Activated T-cell treated with anti-CD3 and anti-CD28 coated beads, Interleukin-2, amount 50 U/mL, for 24 hours (primary cell): ENCODE measurements around the gene GALK1.
"Not testable (repeated sequence)": the region's sequence is repeated elsewhere in the genome, so short reads cannot be mapped to it uniquely, and the experiment has no call there.

Experiments
- DNase-seq: peaks from one replicate; pipeline ENCODE4 v3.0.0-alpha.2; 2020
- H3K27ac Mint-ChIP-seq: 2 replicates; pipeline ENCODE4 v1.8.0; 2020; ENCODE audit warnings: mild to moderate bottlenecking, mixed read lengths
- H3K27me3 Mint-ChIP-seq: 2 replicates; pipeline ENCODE4 v1.8.0; 2020; ENCODE audit warnings: mixed read lengths
- H3K36me3 Mint-ChIP-seq: 2 replicates; pipeline ENCODE4 v1.8.0; 2020; ENCODE audit warnings: low read depth, mixed read lengths
- H3K4me1 Mint-ChIP-seq: 2 replicates; pipeline ENCODE4 v1.8.0; 2020; ENCODE audit warnings: low read depth, mixed read lengths
- H3K4me3 Mint-ChIP-seq: 2 replicates; pipeline ENCODE4 v1.8.0; 2020; ENCODE audit warnings: mild to moderate bottlenecking, moderate library complexity, mixed read lengths
- H3K9me3 Mint-ChIP-seq: 2 replicates; pipeline ENCODE4 v1.8.0; 2020; ENCODE audit warnings: mixed read lengths

The GALK1 gene

GRCh38 chr17:75764711-75765421 is at the start of gene GALK1:
TSS of gene GALK1 (minus strand) at chr17:75765192. CDS start at chr17:75765136, 56 bp downstream.
- H3K4me1 Mint-ChIP-seq: peaks cover 21% of the 10 kb centered on the region
- peak; percentile 83 for DNase-seq
- peak within 1 kb of the TSS; percentile 82 for H3K4me3 Mint-ChIP-seq
- H3K27ac Mint-ChIP-seq: peak within 1 kb of the TSS; percentile 77
- H3K27me3 Mint-ChIP-seq: no peaks in the 10 kb centered on the region
- peaks cover 14% of the 10 kb centered on the region for H3K36me3 Mint-ChIP-seq
- H3K9me3 Mint-ChIP-seq: no peaks in the 10 kb centered on the region

DNA sequence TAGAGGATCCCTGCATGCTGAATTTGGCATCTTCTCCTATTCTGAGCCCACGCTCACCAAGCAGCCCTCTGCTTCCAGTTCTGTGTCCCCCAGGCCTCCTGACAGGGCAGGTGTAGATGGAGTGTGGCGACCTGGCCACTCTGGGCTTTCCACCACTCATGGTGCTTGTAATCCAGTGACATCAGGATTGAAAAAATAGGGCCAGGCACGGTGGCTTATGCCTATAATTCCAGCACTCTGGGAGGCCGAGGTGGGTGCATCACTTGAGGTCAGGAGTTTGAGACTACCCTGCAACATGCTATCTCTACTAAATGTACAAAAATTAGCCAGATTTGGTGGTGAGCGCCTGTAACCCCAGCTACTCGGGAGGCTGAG is 49.0 kb upstream of the GALK1 start:
- Mint-ChIP-seq H3K4me3 (no peak overlapping the region), H3K4me1 (no peaks in the 10 kb centered on the region), H3K27ac (no peak overlapping the region), H3K9me3 (no peaks in the 10 kb centered on the region), H3K36me3 (peaks cover 81% of the 10 kb centered on the region), H3K27me3 (no peaks in the 10 kb centered on the region)
- DNase-seq: no peak

DNA sequence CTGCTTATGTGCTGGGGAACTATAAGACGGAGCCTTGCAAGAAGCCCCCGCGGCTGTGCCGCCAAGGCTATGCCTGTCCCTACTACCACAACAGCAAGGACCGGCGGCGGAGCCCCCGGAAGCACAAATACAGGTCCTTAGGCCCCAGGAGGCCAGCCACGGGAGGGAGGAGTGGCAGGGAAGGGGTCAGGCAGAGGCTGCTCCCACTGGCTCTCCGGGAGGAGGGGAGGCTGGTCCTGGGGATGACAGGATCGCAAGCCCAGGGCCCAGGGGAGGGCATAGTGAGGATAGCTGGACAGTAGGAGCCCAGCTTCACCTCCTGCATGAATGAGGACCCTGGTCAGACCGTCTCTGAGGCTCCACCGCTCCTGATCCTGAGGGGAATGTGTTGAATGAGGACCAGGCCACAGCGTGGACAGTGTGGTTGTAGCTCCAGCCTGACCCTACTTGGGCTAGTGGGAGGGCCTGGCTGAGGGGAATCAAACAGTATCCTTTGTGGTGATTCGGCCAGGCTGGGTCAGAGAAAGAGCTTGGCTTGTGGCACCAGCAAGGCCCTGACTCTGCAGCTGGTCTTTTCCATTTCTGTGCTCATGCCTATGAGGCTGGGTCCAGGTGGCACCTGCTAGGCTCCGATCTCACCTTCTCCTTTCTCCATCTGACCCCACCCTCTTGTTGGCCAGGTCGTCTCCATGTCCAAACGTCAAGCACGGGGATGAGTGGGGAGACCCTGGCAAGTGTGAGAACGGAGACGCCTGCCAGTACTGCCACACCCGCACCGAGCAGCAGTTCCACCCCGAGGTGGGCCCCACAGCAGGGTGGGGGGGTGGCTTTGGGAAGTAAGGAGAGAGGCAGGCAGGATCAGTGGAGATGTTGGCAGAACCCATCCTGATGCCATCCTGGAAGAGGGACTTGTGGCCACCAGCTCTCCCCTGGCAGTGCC is 48.4 kb upstream of the GALK1 start:
- peaks cover 75% of the 10 kb centered on the region for H3K36me3 Mint-ChIP-seq
- DNase-seq: no peak
- no peak overlapping the region for H3K4me3 Mint-ChIP-seq
- H3K4me1 Mint-ChIP-seq: peaks cover 4% of the 10 kb centered on the region
- H3K27ac Mint-ChIP-seq: no peak overlapping the region
- no peaks in the 10 kb centered on the region for H3K27me3 Mint-ChIP-seq
- H3K9me3 Mint-ChIP-seq: no peaks in the 10 kb centered on the region

DNA sequence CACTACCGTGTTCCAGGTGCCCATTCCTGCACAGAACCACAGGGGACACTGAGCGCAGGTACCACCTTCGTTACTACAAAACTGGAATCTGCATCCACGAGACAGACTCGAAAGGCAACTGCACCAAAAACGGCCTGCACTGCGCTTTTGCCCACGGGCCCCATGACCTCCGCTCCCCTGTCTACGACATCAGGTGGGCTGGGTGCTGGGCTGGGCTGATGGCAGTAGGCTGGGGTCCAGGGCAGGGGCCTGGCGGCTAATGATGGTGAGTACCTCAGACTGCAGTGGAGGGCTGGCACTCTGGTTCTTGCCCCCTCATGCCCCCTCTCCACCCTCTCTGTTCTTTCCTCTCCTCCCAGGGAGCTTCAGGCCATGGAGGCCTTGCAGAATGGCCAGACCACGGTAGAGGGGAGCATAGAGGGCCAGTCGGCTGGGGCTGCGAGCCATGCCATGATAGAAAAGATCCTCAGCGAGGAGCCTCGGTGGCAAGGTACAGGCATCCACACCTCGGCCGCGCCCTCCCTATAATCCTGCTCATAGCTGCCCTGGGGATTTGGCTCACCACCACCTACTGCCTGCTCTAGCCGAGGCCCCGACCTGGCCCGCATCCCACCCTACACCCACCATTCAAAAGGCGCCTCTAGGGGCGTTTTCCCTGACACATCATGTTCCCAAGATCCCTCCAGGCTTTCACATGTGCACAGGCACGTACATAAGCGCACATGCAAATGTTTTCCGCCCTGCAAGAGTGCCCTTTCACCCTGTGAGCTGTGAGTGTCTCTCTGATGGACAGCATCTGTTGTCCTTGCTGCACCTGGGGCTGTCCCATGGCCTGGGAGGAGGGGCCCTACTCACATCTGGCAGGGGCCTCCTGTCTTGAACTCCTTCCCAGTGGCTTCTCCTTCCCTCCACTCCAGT is 47.4 kb upstream of the GALK1 start:
- Mint-ChIP-seq H3K27me3 (no peaks in the 10 kb centered on the region), H3K9me3 (no peaks in the 10 kb centered on the region), H3K4me3 (no peak overlapping the region), H3K4me1 (peaks cover 4% of the 10 kb centered on the region), H3K36me3 (peaks cover 67% of the 10 kb centered on the region), H3K27ac (no peak overlapping the region)
- DNase-seq: no peak

DNA sequence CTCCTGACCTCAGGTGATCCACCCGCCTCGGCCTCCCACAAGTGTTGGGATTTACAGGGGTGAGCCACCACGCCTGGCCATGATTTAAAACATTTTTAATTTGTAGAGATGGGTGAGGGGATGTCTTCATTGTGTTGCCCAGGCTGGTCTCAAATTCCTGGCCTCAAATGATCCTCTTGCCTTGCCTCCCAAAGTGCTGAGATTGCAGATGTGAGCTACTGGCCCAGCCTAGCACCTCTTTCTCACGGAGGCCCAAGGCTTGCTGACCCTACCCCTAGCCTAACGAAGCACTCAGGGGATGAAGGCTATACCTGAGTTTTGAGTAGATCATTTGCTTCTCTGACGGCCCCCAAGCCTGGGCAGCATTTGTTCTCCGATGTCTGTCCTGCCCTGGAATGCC is 46.2 kb upstream of the GALK1 start:
- no peak for DNase-seq
- Mint-ChIP-seq H3K36me3 (peaks cover 55% of the 10 kb centered on the region), H3K9me3 (no peaks in the 10 kb centered on the region), H3K4me3 (no peak overlapping the region), H3K4me1 (peaks cover 4% of the 10 kb centered on the region), H3K27ac (no peak overlapping the region), H3K27me3 (no peaks in the 10 kb centered on the region)

GRCh38 chr17:75810756-75811155 is 45.8 kb upstream of the GALK1 start:
- H3K36me3 Mint-ChIP-seq: peaks cover 52% of the 10 kb centered on the region
- not testable (repeated sequence) for H3K9me3 Mint-ChIP-seq, H3K4me3 Mint-ChIP-seq, H3K27ac Mint-ChIP-seq, DNase-seq, H3K4me1 Mint-ChIP-seq, H3K27me3 Mint-ChIP-seq

DNA sequence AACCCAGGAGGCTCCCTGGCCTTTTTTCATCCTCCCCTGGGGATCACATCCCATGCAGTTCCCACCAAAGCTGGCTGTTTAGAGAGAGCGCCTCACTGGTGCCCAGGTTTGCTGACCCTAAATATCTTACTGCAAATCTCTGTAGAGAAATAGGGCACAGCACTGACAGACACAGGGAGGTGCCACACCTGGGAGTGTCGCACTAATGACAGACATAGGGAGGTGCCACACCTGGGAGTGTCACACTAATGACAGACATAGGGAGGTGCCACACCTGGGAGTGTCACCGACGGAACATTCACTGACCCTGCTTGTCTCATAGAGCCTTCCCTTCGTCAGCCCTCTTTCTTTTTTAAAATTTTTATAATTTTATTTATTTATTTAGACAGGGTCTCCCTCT is 45.2 kb upstream of the GALK1 start:
- no peak overlapping the region for H3K27ac Mint-ChIP-seq
- no peak for DNase-seq
- no peaks in the 10 kb centered on the region for H3K9me3 Mint-ChIP-seq
- H3K4me3 Mint-ChIP-seq: no peak overlapping the region
- no peaks in the 10 kb centered on the region for H3K27me3 Mint-ChIP-seq
- peaks cover 47% of the 10 kb centered on the region for H3K36me3 Mint-ChIP-seq
- H3K4me1 Mint-ChIP-seq: peaks cover 4% of the 10 kb centered on the region

DNA sequence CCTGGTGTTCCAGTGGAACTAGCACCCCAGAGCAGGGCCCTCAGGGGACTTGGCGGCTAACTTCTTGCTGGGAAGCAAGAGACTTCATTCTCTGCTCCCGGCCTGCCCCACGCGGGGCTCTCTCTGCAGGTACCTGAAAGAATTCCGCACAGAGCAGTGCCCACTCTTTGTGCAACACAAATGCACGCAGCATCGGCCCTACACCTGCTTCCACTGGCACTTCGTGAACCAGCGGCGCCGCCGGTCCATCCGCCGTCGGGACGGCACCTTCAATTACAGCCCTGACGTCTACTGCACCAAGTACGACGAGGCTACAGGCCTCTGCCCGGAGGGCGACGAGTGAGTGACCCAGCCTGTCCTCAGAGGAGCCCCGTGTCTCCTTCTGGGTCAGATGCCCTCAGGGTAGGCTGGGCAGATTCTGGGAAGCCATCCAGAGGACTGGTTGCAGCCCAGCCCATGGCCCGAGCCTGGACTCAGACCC is 44.7 kb upstream of the GALK1 start:
- H3K27me3 Mint-ChIP-seq: no peaks in the 10 kb centered on the region
- peaks cover 4% of the 10 kb centered on the region for H3K4me1 Mint-ChIP-seq
- H3K27ac Mint-ChIP-seq: no peak overlapping the region
- H3K9me3 Mint-ChIP-seq: no peaks in the 10 kb centered on the region
- peaks cover 46% of the 10 kb centered on the region for H3K36me3 Mint-ChIP-seq
- H3K4me3 Mint-ChIP-seq: no peak overlapping the region
- no peak for DNase-seq

GRCh38 chr17:75808905-75809621 is 44.1 kb upstream of the GALK1 start:
- Mint-ChIP-seq H3K4me3 (no peak overlapping the region), H3K27me3 (no peaks in the 10 kb centered on the region), H3K4me1 (peaks cover 8% of the 10 kb centered on the region), H3K36me3 (peaks cover 41% of the 10 kb centered on the region), H3K27ac (no peak overlapping the region), H3K9me3 (no peaks in the 10 kb centered on the region)
- no peak for DNase-seq

DNA sequence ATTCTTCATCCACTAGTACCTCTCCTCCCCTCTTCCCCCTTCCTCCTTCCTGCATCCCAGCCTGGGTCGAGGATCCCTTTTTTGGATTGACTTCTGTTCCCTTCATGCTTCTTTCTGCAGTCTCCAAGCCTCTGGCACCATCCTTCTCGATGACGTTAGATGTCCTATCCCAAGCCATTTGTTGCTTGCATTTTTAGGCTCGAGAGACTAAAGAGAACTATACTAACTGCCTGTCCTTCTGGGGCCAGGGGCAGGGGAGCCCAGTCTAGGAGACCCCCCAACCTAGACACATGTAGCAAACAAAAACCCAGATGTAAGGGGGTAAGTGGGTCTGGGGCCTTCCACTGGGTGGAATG is 43.5 kb upstream of the GALK1 start:
- Mint-ChIP-seq H3K27ac (no peak overlapping the region), H3K4me1 (peaks cover 13% of the 10 kb centered on the region), H3K27me3 (no peaks in the 10 kb centered on the region), H3K4me3 (no peak overlapping the region), H3K36me3 (peaks cover 36% of the 10 kb centered on the region), H3K9me3 (no peaks in the 10 kb centered on the region)
- DNase-seq: no peak

DNA sequence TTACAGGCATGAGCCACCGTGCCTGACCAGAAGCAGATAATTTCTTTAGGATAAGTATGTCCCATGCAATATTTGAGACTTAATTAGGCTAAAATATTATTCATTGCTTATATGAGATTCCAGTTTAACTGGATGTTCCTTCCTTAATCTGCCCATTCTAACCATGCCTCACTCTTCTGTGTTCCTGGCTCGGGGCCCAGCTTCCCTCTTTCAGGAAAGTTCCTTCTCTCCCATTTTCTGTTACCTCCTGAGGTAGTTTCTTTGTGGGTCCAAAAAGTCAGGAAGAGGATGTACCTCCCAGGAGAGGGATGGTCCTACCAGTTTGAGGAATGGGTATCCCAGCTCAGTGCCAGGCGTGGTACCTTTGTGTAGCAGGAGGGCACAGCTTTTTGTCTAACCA is 42.9 kb upstream of the GALK1 start:
- no peak for DNase-seq
- no peaks in the 10 kb centered on the region for H3K9me3 Mint-ChIP-seq
- no peak overlapping the region for H3K4me3 Mint-ChIP-seq
- H3K36me3 Mint-ChIP-seq: peaks cover 35% of the 10 kb centered on the region
- H3K27me3 Mint-ChIP-seq: no peaks in the 10 kb centered on the region
- peaks cover 17% of the 10 kb centered on the region for H3K4me1 Mint-ChIP-seq
- H3K27ac Mint-ChIP-seq: peak overlapping the region; percentile 8

DNA sequence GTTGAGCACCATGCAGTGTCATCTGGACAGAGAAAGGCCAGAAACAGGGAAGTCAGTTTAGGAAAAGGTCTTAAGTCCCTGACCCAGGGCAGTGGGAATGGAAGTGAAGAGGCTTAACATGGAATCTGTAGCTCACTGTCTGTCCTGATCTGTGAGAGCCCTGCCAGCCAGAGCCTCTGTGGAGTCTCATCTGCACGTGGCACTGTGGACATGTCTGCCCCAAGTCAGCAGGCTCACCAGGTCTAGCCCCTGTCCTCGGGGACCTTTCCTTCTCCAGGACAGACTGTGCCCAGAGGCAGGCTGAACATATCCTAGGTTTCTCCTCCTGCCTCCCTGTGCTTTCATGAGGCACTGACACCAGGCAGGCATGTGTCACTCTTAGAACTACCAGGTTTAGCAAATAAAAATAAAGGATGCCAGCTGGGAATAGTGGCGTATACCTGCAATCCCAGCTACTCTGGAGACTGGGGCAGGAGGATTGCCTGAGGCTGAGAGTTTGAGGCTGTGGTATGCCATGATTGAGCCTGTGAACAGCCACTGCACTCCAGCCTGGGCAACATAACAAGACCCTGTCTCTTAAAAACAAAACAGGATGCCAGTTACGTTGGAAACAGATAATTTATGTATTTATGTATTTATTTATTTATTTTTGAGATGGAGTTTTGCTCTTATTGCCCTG is 42.0 kb upstream of the GALK1 start:
- Mint-ChIP-seq H3K27me3 (no peaks in the 10 kb centered on the region), H3K27ac (peak overlapping the region; percentile 6), H3K4me1 (peaks cover 17% of the 10 kb centered on the region), H3K36me3 (peaks cover 29% of the 10 kb centered on the region), H3K4me3 (no peak overlapping the region), H3K9me3 (no peaks in the 10 kb centered on the region)
- DNase-seq: no peak

- peaks cover 17% of the 10 kb centered on the region for H3K4me1 Mint-ChIP-seq
- H3K36me3 Mint-ChIP-seq: peaks cover 23% of the 10 kb centered on the region
- H3K27me3 Mint-ChIP-seq: no peaks in the 10 kb centered on the region
- H3K4me3 Mint-ChIP-seq: no peak overlapping the region
- peak overlapping the region; percentile 65 for H3K27ac Mint-ChIP-seq
- no peak for DNase-seq
- no peaks in the 10 kb centered on the region for H3K9me3 Mint-ChIP-seq
These were observed 38.9 kb upstream of the GALK1 start for GRCh38 chr17:75803883-75804282.
